ENCODE measurements around the gene SNX9. TPM values are rescaled to one million over a fixed set of nuclear protein-coding genes. Genes with fewer than 3 reads are reported as not detected.

SNX9 gene
- total and polyA plus RNA-seq, 7 donors = 42.6 to 72.6 (median 63.0) TPM

DNA sequence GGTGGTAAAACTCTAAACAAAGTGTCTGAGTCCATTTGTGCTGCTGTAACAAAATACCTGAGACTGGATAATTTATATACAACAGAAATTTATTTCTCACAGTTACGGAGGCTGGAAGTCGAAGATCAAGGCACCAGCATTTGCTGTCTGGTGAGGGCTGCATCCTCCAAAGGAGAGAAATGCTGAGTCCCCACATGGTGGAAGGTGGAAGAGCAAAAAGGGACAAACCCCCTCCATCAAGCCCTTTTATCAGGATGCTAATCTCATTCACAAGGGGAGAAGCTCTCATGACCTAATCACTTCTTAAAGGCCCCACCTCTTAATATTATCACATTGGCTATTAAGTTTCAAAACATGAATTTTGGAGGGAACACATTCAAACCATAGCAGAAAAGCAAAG lies 102.7 kb downstream of the SNX9 start:
- TF ChIP-seq POLR2A (IDR thresholded peaks at IDR 0.05) = no peak
- no peak for TF ChIP-seq EP300 (IDR thresholded peaks at IDR 0.05)
- no peak for TF ChIP-seq POLR2AphosphoS5 (IDR thresholded peaks at IDR 0.05)
- TF ChIP-seq, protein P1, sequence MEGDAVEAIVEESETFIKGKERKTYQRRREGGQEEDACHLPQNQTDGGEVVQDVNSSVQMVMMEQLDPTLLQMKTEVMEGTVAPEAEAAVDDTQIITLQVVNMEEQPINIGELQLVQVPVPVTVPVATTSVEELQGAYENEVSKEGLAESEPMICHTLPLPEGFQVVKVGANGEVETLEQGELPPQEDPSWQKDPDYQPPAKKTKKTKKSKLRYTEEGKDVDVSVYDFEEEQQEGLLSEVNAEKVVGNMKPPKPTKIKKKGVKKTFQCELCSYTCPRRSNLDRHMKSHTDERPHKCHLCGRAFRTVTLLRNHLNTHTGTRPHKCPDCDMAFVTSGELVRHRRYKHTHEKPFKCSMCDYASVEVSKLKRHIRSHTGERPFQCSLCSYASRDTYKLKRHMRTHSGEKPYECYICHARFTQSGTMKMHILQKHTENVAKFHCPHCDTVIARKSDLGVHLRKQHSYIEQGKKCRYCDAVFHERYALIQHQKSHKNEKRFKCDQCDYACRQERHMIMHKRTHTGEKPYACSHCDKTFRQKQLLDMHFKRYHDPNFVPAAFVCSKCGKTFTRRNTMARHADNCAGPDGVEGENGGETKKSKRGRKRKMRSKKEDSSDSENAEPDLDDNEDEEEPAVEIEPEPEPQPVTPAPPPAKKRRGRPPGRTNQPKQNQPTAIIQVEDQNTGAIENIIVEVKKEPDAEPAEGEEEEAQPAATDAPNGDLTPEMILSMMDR (IDR thresholded peaks at IDR 0.05) = no peak
- Histone ChIP-seq H3K27me3 (no peaks in the 10 kb centered on the region), H3K4me1 (no peaks in the 10 kb centered on the region), H3K36me3 (peaks cover 0 to 95% (median 38%) of the 10 kb centered on the region in 4 donors), H3K27ac (no peak overlapping the region), H3K9me3 (no peaks in the 10 kb centered on the region), H3K4me3 (no peak overlapping the region)
- intact Hi-C loops (cut with DNase I) = no loop called here
- 97 to 98% methylated on average over 2 of the region's 2 CpGs for WGBS, 2 donors
- no peak for DNase-seq

DNA sequence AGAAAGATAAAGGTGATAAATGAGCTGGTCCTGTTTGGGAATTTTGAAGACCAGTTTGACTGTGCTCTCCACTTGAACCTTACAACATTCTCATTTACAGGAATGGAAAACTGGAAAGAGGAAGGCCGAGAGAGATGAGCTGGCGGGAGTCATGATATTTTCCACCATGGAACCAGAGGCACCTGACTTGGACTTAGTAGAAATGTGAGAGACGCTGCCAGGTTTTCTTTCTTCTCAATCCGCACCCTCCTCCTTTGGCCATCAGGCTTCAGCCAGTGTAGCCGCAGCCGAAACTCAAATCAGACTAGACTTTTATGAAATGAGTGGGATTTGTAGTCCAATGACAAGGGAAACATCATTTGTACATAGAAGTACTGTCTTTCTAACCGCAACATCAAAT lies 104.0 kb downstream of the SNX9 start:
- TF ChIP-seq POLR2AphosphoS5 (IDR thresholded peaks at IDR 0.05) (no peak), EP300 (IDR thresholded peaks at IDR 0.05) (no peak), POLR2A (IDR thresholded peaks at IDR 0.05) (no peak)
- TF ChIP-seq, protein P1 (IDR thresholded peaks at IDR 0.05) = no peak
- WGBS, 2 donors = 98% methylated on average over 7 of the region's 7 CpGs
- DNase-seq = no peak
- intact Hi-C loops (cut with DNase I) = no loop called here
- no peaks in the 10 kb centered on the region for H3K27me3 ChIP-seq
- H3K36me3 ChIP-seq = peaks cover 0 to 97% (median 40%) of the 10 kb centered on the region in 4 donors
- no peak overlapping the region for H3K4me3 ChIP-seq
- H3K4me1 ChIP-seq = no peaks in the 10 kb centered on the region
- no peaks in the 10 kb centered on the region for H3K9me3 ChIP-seq
- H3K27ac ChIP-seq = no peak overlapping the region

DNA sequence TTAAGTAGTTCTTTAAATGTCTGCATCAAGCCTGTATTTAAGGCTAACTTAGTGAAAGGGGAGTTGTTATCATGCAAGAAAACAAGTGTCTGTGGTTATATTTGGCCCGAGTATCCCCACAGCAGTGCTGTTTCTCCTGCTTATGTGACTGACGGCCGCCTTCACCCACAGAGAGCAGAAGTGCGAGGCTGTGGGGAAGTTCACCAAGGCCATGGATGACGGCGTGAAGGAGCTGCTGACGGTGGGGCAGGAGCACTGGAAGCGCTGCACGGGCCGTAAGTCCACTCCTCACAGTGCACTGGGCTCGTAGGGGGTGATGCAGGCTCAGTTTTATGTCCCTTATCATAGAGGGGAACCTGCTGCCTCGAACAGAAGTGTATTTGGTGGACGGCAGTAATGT lies 105.4 kb downstream of the SNX9 start:
- peaks cover 0 to 97% (median 41%) of the 10 kb centered on the region in 4 donors for H3K36me3 ChIP-seq
- no peaks in the 10 kb centered on the region for H3K27me3 ChIP-seq

DNA sequence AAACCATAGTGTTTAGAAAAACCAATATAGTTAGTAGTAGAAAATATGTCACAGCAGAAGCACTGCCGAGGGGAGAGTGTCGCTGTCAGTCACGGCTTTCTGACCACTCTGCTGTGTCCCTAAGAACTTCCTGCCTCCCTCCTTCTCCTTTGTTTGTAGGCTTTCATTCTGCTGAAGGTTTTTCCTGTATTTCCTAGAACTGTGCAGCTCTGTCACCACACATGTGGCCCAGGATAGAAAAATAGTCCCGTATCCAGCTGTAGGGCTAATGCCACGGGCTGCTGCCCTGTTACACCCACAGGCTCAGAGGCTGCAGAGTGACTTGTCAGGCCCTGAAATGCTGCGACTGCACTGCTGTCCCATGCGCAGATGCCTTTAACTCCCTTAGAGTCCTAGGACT lies 106.0 kb downstream of the SNX9 start:
- 93 to 94% methylated on average over 7 of the region's 7 CpGs for WGBS, 2 donors
- H3K27me3 ChIP-seq = no peaks in the 10 kb centered on the region
- H3K9me3 ChIP-seq = no peaks in the 10 kb centered on the region
- intact Hi-C loops (cut with DNase I) = no loop called here
- TF ChIP-seq EP300 (IDR thresholded peaks at IDR 0.05) (no peak), POLR2AphosphoS5 (IDR thresholded peaks at IDR 0.05) (no peak), POLR2A (IDR thresholded peaks at IDR 0.05) (no peak)
- TF ChIP-seq, protein P1 (IDR thresholded peaks at IDR 0.05) = no peak
- no peaks in the 10 kb centered on the region for H3K4me1 ChIP-seq
- H3K36me3 ChIP-seq = peaks cover 0 to 97% (median 43%) of the 10 kb centered on the region in 4 donors
- no peak for DNase-seq
- H3K27ac ChIP-seq = no peak overlapping the region
- H3K4me3 ChIP-seq = no peak overlapping the region

More for the DNA sequence above, 105.4 kb downstream of the SNX9 start:
- Histone ChIP-seq H3K27ac (no peak overlapping the region), H3K4me1 (no peaks in the 10 kb centered on the region), H3K9me3 (no peaks in the 10 kb centered on the region), H3K4me3 (no peak overlapping the region)
- 79 to 91% methylated on average over 13 of the region's 13 CpGs for WGBS, 2 donors
- DNase-seq = no peak
- intact Hi-C loops (cut with DNase I) = no loop called here
- TF ChIP-seq, protein P1 (IDR thresholded peaks at IDR 0.05) = no peak
- TF ChIP-seq POLR2A (IDR thresholded peaks at IDR 0.05) (no peak), EP300 (IDR thresholded peaks at IDR 0.05) (no peak), POLR2AphosphoS5 (IDR thresholded peaks at IDR 0.05) (no peak)

DNA sequence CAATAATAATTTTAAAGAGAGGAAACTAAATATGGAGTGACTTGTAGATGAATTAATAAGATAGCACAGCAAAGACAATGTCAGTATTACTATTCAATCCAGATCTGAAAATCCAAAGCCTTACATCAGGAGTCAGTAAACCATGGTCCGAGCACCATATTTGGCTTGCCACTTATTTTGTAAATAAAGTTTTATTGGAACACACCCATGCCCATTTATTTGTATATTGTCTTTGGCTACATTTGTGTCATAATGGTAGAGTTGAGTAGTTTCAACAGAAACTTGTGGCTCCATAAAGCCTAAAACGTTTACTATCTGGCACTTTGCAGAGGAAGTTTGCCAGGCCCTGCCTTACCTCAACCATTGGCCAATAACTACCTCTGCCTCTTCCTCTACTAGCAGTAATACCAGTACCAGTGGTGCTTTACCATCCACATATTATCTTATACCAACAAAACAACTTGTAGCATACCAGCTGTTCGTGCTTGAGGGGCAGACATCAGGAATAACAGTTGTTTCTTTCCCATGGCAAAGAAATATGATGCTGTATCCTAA lies 106.8 kb downstream of the SNX9 start:
- H3K4me1 ChIP-seq = no peaks in the 10 kb centered on the region
- no peak overlapping the region for H3K27ac ChIP-seq
- 37 to 72% methylated on average over 3 of the region's 3 CpGs for WGBS, 2 donors
- DNase-seq = no peak
- no peak for TF ChIP-seq POLR2AphosphoS5 (IDR thresholded peaks at IDR 0.05)
- no peak for TF ChIP-seq EP300 (IDR thresholded peaks at IDR 0.05)
- TF ChIP-seq, protein P1 (IDR thresholded peaks at IDR 0.05) = no peak
- TF ChIP-seq POLR2A (IDR thresholded peaks at IDR 0.05) = no peak
- no peaks in the 10 kb centered on the region for H3K9me3 ChIP-seq
- intact Hi-C loops (cut with DNase I) = no loop called here
- peaks cover 0 to 98% (median 42%) of the 10 kb centered on the region in 4 donors for H3K36me3 ChIP-seq
- no peaks in the 10 kb centered on the region for H3K27me3 ChIP-seq
- no peak overlapping the region for H3K4me3 ChIP-seq
